ENCODE data around the gene THBS3. TPM values are rescaled to one million over a fixed set of nuclear protein-coding genes. Genes with fewer than 3 reads are reported as not detected.

The THBS3 gene
- total RNA-seq, 2 experiments from 2014 or later = 25.5 to 26.1 TPM

GRCh38 chr1:155173478-155174323, 34.0 kb downstream of the THBS3 start, which contains the start of gene TRIM46:
Gene TRIM46 (plus strand): TSS chr1:155173849. CDS start chr1:155173967, 118 bp downstream.
- H3K27ac ChIP-seq (ENCODE audit: low read depth in 1 of 2, low read length in 2 of 2) = peak within 1 kb of the TSS; percentile 89 to 91
- DNase-seq (peak in 13 of 14 experiments; percentile 33 to 81 (median 54)), ATAC-seq (ENCODE audit: poor library complexity) (peak; percentile 12)
- no peaks in the 10 kb centered on the region for H3K27me3 ChIP-seq (ENCODE audit: control insufficient read depth in 1 of 2, insufficient read depth in 2 of 2, low read length in 2 of 2)
- no peaks in the 10 kb centered on the region for H3K9me3 ChIP-seq (ENCODE audit: control insufficient read depth in 1 of 2, insufficient read depth in 1 of 2, low read length in 2 of 2)
- Mint-ChIP-seq H3K4me1 (ENCODE audit: low read depth) (peaks cover 52% of the 10 kb centered on the region), H3K4me3 (peak within 1 kb of the TSS; percentile 100), H3K27ac (peak within 1 kb of the TSS; percentile 95), H3K9me3 (no peaks in the 10 kb centered on the region), H3K36me3 (ENCODE audit: low read depth) (peaks cover 53% of the 10 kb centered on the region), H3K27me3 (no peaks in the 10 kb centered on the region)
- TF ChIP-seq CTCF (IDR thresholded peaks at IDR 0.05) = peak; percentile 1
- peaks cover 55% of the 10 kb centered on the region for H3K4me1 ChIP-seq (ENCODE audit: insufficient read depth, low read length)
- H3K36me3 ChIP-seq (ENCODE audit: insufficient read depth, low read length) = peaks cover 42% of the 10 kb centered on the region
- ChIA-PET CTCF (interaction anchor here (0.7 to 4.4 kb wide), 16 partner anchors 20 to 694 kb away, joined by 3 to 34 read pairs (median 6); partner anchors contain the start of genes PBXIP1 and THBS3), POLR2A (interaction anchor here (0.6 to 4.4 kb wide), 19 partner anchors 20 to 222 kb away, joined by 3 to 31 read pairs (median 5); partner anchors contain the start of genes ADAM15, CLK2, EFNA3 and SCAMP3)
- intact Hi-C loops (cut with DNase I, micrococcal nuclease) = loop anchor here in 1 of 2 experiments (1.0 kb wide), 1 partner anchor 33 kb away; the partner anchor contains the start of gene DPM3
- H3K4me3 ChIP-seq (ENCODE audit: low read length) = peak within 1 kb of the TSS; percentile 77

- Mint-ChIP-seq H3K27me3 (no peaks in the 10 kb centered on the region), H3K4me3 (peak within 1 kb of the TSS; percentile 100), H3K27ac (peak within 1 kb of the TSS; percentile 95), H3K4me1 (ENCODE audit: low read depth) (peaks cover 55% of the 10 kb centered on the region), H3K36me3 (ENCODE audit: low read depth) (peaks cover 54% of the 10 kb centered on the region), H3K9me3 (no peaks in the 10 kb centered on the region)
- ChIA-PET POLR2A (interaction anchor here (0.6 to 4.4 kb wide), 23 partner anchors 21 to 221 kb away, joined by 3 to 31 read pairs (median 5); partner anchors contain the start of genes ADAM15, CLK2, EFNA3 and SCAMP3), CTCF (interaction anchor here (0.7 to 4.2 kb wide), 21 partner anchors 21 to 693 kb away, joined by 3 to 26 read pairs (median 5); partner anchors contain the start of genes PBXIP1, SYT11 and THBS3)
- intact Hi-C loops (cut with DNase I, micrococcal nuclease) = loop anchor here in 1 of 2 experiments (1.0 kb wide), 1 partner anchor 33 kb away; the partner anchor contains the start of gene DPM3
- Histone ChIP-seq H3K36me3 (ENCODE audit: insufficient read depth, low read length) (peaks cover 38% of the 10 kb centered on the region), H3K4me3 (ENCODE audit: low read length) (peak within 1 kb of the TSS; percentile 77), H3K27ac (ENCODE audit: low read depth in 1 of 2, low read length in 2 of 2) (peak within 1 kb of the TSS; percentile 89 to 91), H3K4me1 (ENCODE audit: insufficient read depth, low read length) (peaks cover 58% of the 10 kb centered on the region), H3K27me3 (ENCODE audit: control insufficient read depth in 1 of 2, insufficient read depth in 2 of 2, low read length in 2 of 2) (no peaks in the 10 kb centered on the region), H3K9me3 (ENCODE audit: control insufficient read depth in 1 of 2, insufficient read depth in 1 of 2, low read length in 2 of 2) (no peaks in the 10 kb centered on the region)
- peak; percentile 80 for ATAC-seq (ENCODE audit: poor library complexity)
- DNase-seq = peak; percentile 90 to 97 (median 92)
- TF ChIP-seq CTCF (IDR thresholded peaks at IDR 0.05) = peak; percentile 84
Measured at GRCh38 chr1:155172732-155173477, 34.8 kb downstream of the THBS3 start, which contains the start of gene KRTCAP2. Gene KRTCAP2 (minus strand): TSS chr1:155173304. CDS start chr1:155173224, 80 bp downstream.
